ENCODE data around the gene STX19.
"Not testable (repeated sequence)": the region's sequence is repeated elsewhere in the genome, so short reads cannot be mapped to it uniquely, and the experiment has no call there.

STX19 gene

DNA sequence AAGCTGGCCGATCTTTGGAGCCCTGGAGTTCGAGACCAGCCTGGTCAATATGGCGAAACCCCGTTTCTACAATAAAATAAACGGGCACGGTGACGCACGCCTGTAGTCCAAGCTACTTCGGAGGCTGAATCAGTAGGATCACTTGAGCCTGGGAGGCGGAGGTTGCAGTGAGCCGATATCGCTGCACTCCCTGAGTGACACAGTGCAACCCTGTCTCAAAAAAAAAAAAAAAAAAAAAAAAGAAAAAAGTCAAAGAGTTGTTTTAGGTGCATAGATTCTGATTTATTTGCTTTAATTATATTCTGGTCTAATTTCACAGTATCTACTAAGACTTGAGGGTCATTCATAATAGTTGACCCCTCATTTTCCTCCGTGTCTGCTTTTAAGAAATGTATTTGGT is 46.7 kb downstream of the STX19 start:
- Histone ChIP-seq H3K27ac (no peak overlapping the region), H3K4me3 (no peak overlapping the region)

DNA sequence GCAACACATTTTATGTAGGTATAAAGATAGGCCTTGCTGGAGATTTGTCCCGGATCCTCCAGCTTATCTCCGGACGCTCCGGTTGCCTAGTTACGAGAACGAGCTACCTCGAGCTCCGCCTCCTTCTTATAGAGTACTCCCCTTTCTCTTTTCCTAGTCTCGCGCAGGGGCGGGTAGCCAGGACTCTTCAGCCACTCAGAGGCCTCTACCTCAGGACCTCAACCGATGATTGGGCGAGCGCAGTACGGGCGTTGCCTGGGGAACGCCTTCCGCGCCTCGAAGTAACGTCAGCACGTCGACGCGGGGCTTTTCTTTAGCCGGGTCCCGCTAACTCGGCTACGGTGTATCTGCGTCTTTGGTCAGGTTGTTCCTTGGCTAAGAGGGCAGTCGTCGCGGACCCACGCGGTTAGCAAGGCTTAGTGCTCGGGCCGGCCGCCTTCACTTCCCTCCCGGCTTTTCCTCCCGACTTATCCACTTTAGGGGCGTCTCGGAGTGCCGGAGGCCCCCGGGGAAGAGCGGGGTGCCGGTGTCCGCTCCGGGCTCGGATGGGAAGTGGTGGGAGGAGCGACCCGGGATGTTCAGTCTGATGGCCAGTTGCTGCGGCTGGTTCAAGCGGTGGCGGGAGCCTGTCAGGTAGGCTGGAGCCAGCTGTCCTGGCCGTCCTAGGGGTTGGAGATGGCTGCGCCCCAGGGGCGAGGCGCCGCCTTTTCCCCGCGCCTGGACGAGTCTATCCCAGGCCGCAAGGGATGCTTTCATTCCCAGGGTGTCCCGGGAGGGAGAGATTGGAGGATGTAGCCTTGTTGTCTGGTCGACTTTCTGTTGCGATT is 48.3 kb downstream of the STX19 start, which contains the start of gene ARL13B:
ARL13B (plus strand) TSS at position 306 of the 827 bp plus-strand sequence; CDS start at position 575, 269 bp downstream.
- Histone ChIP-seq H3K4me3 (peak within 1 kb of the TSS; percentile 71 to 96 (median 78)), H3K27ac (peak within 1 kb of the TSS; percentile 37 to 98 (median 86))

DNA sequence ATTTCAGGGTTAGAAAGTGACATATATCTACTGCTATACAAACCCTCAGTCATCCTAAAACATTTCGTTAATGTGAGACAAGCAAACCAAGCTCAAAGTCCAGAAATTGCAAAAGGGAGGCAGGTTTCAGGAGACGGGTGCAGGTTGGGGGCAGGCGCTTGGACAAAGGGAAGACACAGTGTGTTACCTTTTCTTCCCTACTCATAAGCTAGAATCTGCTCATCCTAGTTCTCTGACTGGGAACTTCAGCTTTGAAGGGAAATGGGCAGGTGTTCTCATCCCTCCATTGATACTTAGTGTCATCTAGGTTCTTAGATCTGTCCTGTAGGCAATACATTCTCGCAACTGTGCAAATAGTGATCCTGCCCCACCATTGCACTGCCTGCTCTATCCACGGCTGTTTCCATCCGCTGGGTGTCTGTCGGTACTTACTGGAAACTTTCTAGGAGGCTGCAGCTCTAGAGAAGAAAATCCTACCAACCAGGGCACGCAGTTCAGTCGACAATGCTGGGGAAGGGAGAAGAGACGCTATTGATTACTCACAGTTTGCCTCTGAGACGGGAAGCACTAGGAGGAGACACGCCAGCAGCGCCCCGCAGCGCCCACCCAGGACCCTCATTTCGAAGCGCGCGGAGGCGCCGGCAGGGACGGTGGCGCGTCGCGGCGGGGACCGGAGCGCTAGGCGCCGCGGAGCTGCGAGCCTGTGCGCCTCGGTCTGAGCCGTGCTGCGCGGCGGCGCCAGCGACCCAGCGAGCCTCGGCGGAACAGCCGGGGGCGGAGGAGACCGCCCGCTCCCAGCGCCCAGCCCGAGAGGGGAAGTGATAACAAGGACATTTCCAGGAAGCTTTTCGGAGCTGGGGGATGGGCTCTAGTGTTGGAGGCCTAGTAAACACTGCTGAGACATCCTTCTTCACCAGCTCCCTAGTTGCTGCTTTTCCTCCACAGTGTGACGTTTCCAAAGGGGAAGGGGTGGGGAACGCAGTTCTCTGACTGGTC is 55.0 kb downstream of the STX19 start, which contains the start of gene PROS1:
PROS1 (minus strand) TSS at position 766 of the 996 bp plus-strand sequence; CDS start at position 619, 147 bp downstream.
- Histone ChIP-seq H3K27ac (peak within 1 kb of the TSS; percentile 52 to 95 (median 85)), H3K4me3 (peak within 1 kb of the TSS; percentile 35 to 65 (median 47))

DNA sequence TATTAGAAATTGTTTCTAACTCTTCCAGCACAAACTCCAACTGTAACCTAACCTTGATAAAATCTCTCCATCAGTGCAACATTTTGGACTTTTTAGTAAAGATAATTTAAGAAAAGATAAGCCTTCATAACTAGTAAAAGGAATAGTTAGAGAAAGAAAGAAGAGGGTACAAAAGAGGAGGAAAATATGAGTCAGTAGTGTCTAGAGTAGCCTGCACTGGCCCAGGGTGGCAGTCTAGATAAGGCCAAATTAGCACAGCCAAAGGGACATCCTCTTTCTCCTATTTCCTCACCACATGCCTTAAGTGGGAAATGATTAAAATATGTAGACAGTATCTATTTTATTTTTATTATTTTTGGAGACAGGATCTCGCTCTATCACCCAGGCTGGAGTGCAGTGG is 58.4 kb downstream of the STX19 start:
- H3K27ac ChIP-seq = peak overlapping the region in 1 of 21 experiments; percentile 46
- H3K4me3 ChIP-seq = no peak overlapping the region

DNA sequence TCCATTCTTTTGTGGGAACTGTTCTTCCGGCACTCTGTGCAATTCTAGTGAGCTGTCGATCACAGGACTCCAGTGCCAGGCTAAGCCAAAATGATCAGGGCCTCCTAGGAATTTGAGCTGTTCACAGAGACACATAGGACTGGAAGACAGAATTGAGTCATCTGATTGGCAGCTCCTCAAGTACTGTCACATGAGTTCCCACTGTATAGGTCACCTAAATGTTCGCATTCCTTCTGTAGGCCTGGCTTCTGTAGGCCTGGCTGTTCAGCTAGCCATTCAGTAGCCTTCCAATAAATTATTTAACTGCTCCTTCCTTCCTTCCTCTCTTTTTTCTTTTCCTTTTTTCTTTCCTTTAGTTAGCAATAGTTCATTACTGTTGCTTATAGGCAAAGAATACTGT is 59.0 kb downstream of the STX19 start:
- no peak overlapping the region for H3K4me3 ChIP-seq
- peak overlapping the region in 1 of 21 experiments; percentile 46 for H3K27ac ChIP-seq

DNA sequence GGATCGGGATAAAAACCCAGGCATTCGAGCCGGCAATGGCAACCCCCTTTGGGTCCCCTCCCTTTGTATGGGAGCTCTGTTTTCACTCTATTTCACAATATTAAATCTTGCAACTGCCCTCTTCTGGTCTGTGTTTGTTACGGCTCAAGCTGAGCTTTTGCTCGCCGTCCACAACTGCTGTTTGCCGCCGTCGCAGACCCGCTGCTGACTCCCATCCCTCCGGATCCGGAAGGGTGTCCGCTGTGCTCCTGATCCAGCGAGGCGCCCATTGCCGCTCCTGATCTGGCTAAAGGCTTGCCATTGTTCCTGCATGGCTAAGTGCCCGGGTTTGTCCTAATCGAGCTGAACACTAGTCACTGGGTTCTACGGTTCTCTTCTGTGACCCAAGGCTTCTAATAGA is 63.3 kb downstream of the STX19 start:
- not testable (repeated sequence) for H3K27ac ChIP-seq, H3K4me3 ChIP-seq
